ENCODE data around the gene HSPH1.

GRCh38 chr13:31122544-31123260, 39.0 kb downstream of the HSPH1 start:
- TF ChIP-seq MAX (IDR thresholded peaks at IDR 0.05; ENCODE audit: low read depth, low read length) (no peak), CTCF (IDR thresholded peaks at IDR 0.05; ENCODE audit: low read depth, low read length) (no peak), POLR2A (IDR thresholded peaks at IDR 0.05; ENCODE audit: extremely low read depth, insufficient read length) (no peak), MYC (IDR thresholded peaks at IDR 0.05; ENCODE audit: low read depth, low read length) (no peak)
